Peyer's patch (tissue), 4 donors: ENCODE measurements around the gene P3H3.

Source experiments
- POLR2A ChIP-seq, 2 donors: fragments of 450-650 bp; IDR thresholded peaks; one replicate each; pipeline ENCODE4 v1.5.1; 2017; ENCODE audit warnings: antibody characterized with exemption in 2 of 2, mild to moderate bottlenecking in 2 of 2, moderate library complexity in 2 of 2
- TF ChIP-seq, protein P1 (sequence below), 6 experiments: fragments of 450-650 bp in 4 of 6; fragments of 200-600 bp in 2 of 6; sonication (generic) in 1 of 6; IDR thresholded peaks; one replicate each; pipeline ENCODE4 v1.5.1; 2017 to 2019; ENCODE audit warnings: antibody characterized with exemption in 6 of 6, mild to moderate bottlenecking in 3 of 6, moderate library complexity in 1 of 6

DNA sequence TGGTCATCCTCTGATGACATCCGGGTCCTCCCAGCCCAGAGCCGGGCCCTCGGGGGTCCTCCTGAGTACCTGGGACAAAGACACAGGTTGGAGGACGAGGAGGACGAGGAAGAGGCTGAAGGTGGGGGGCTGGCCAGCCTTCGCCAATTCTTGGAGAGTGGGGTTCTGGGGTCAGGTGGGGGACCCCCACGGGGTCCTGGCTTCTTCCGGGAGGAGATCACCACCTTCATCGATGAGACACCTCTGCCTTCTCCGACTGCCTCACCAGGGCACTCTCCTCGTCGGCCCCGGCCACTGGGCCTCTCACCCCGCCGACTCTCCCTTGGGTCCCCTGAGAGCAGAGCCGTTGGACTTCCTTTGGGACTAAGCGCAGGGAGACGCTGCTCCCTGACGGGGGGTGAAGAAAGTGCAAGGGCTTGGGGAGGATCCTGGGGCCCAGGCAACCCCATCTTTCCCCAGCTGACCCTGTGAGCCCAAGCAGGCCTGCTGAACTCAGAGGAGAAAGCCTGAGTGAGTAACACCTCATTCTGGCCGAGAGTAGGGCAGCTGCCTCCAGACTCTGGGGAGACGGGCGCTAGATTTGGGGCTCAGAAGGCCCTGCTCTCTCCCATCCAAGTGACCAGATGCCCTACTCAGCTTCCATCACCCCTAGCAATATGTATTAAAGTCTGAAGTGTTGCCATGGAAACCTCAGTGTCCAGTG, 1.3 kb upstream of the P3H3 start:
- TF ChIP-seq, protein P1, sequence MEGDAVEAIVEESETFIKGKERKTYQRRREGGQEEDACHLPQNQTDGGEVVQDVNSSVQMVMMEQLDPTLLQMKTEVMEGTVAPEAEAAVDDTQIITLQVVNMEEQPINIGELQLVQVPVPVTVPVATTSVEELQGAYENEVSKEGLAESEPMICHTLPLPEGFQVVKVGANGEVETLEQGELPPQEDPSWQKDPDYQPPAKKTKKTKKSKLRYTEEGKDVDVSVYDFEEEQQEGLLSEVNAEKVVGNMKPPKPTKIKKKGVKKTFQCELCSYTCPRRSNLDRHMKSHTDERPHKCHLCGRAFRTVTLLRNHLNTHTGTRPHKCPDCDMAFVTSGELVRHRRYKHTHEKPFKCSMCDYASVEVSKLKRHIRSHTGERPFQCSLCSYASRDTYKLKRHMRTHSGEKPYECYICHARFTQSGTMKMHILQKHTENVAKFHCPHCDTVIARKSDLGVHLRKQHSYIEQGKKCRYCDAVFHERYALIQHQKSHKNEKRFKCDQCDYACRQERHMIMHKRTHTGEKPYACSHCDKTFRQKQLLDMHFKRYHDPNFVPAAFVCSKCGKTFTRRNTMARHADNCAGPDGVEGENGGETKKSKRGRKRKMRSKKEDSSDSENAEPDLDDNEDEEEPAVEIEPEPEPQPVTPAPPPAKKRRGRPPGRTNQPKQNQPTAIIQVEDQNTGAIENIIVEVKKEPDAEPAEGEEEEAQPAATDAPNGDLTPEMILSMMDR (IDR thresholded peaks at IDR 0.05), result no peak
- TF ChIP-seq POLR2A (IDR thresholded peaks at IDR 0.05), result no peak
